Adrenal gland (tissue), 12 donors: ENCODE data around the gene KCNH1. TPM values are rescaled to one million over a fixed set of nuclear protein-coding genes. Genes with fewer than 3 reads are reported as not detected.

Experiments used
- DNase-seq, 7 donors: peaks; one replicate each; pipeline ENCODE4 v3.0.0-alpha.2; 2019 to 2020
- H3K27ac ChIP-seq, 5 donors: fragments of 200-600 bp; sonication (generic) in 4 of 5; 1 replicate in 3 of 5; 2 replicates in 2 of 5; pipeline versions ENCODE4 v1.5.1 to v1.8.0; 2016 to 2020; ENCODE audit warnings: mild to moderate bottlenecking in 1 of 5
- H3K27me3 ChIP-seq: fragments of 200-600 bp; 2 replicates; pipeline ENCODE4 v1.8.0; 2021
- H3K36me3 ChIP-seq, 2 donors: fragments of 200-600 bp; replicated peaks in 1 of 2; 1 replicate in 1 of 2; 2 replicates in 1 of 2; pipeline versions ENCODE4 v1.5.1 to v1.8.0; 2018 to 2022
- H3K4me1 ChIP-seq, 2 donors: fragments of 200-600 bp; replicated peaks in 1 of 2; 1 replicate in 1 of 2; 2 replicates in 1 of 2; pipeline versions ENCODE4 v1.5.1 to v1.8.0; 2018 to 2021
- H3K4me3 ChIP-seq, 4 donors: fragments of 200-600 bp; sonication (generic) in 3 of 4; one replicate each; pipeline ENCODE4 v1.5.1; 2016 to 2018
- H3K9me3 ChIP-seq, 3 donors: fragments of 200-600 bp; sonication (generic) in 1 of 3; replicated peaks in 1 of 3; 1 replicate in 2 of 3; 2 replicates in 1 of 3; pipeline versions ENCODE4 v1.5.1 to v1.8.0; 2016 to 2021
- POLR2A ChIP-seq, 2 donors: fragments of 450-650 bp; IDR thresholded peaks; one replicate each; pipeline ENCODE4 v1.6.1; 2017; ENCODE audit warnings: antibody characterized with exemption in 2 of 2, mild to moderate bottlenecking in 2 of 2, moderate library complexity in 1 of 2
- WGBS, 4 donors: extraction: QIAGEN DNeasy Blood & Tissue Kit in 2 of 4; methylation state at CpG; one replicate each; pipeline versions ENCODE4 v1.1.5 to v1.1.7; 2013 to 2017; 5-methylcytosine and 5-hydroxymethylcytosine counted together
- intact Hi-C, 2 donors: fragments of 100-400 bp; cut with DNase I; formaldehyde crosslinking; loops; one replicate each; pipeline versions ENCODE4 v1.14.1 to v1.15.0; 2022 to 2023
- polyA plus RNA-seq, 3 donors: library from polyadenylated mRNA; stranded (reverse); fragments of 200-250 nt in 2 of 3; fragments of 350-450 nt in 1 of 3; fragmentation: Illumina TruSeq in 1 of 3; extraction: RNeasy Lipid Tissue Mini Kit (QIAGEN cat#74804) in 1 of 3; gene quantifications; one replicate each; pipeline ENCODE4 v1.2.3, GENCODE V29; 2013 to 2014
- total RNA-seq, 9 donors: library from RNA; depleted of rRNA in 4 of 9; stranded (reverse); fragments of >200 nt in 4 of 9; fragments of 120-200 nt in 1 of 9; fragmentation: NEBNext Ultra II Directional in 1 of 9; extraction: Animal tissue kit (Norgen Biotek cat#: 25700) in 1 of 9; gene quantifications; one replicate each; pipeline versions ENCODE4 v1.1.0 to v1.2.4, GENCODE V29; 2013 to 2023
- TF ChIP-seq, protein P1 (sequence below), 6 experiments: fragments of 450-650 bp in 4 of 6; fragments of 200-600 bp in 2 of 6; sonication (generic) in 1 of 6; IDR thresholded peaks; 1 replicate in 5 of 6; 2 replicates in 1 of 6; pipeline versions ENCODE4 v1.5.1 to v1.8.0; 2016 to 2021; ENCODE audit warnings: antibody characterized with exemption in 6 of 6, mild to moderate bottlenecking in 2 of 6, moderate library complexity in 1 of 6
- donor health status: healthy with polysubstance abuse.
- donor health status: Bipolar disorder and iron deficiency.
- donor health status: DM: yes; HTN: yes; CAD: no.
- donor health status: DM: no; HTN: no; CAD: no.
- donor health status: DM: no; HTN: no; CAD: no.
- donor health status: DM: yes; HTN: yes; CAD: no.

The KCNH1 gene
- total and polyA plus RNA-seq, 12 donors: 0.15 to 2.2 (median 0.73) TPM; not detected in 4

DNA sequence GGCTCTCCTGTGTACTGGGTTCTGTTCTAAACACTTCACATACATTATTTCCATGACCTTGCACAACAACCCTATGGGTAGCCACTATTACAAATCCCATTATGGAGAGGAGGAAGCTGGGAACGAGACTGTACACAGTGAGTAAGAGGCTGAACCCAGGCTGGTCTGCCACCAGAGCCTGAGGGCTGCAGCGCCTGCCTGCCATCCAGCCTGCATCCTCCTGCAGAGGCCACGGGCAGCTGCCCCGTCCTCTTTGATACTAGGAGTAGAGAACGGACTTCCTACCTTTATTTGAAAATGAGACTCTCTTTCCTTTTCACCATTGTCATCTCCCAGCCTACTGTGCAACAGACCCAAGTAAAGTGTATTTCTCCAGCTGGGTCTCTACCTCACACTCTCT lies 435.3 kb downstream of the KCNH1 start:
- intact Hi-C loops: no loop called here
- 73 to 90% (median 80%) methylated on average over 4 to 5 of the region's 5 CpGs for WGBS, 4 donors
- no peak for TF ChIP-seq POLR2A (IDR thresholded peaks at IDR 0.05)
- TF ChIP-seq, protein P1, sequence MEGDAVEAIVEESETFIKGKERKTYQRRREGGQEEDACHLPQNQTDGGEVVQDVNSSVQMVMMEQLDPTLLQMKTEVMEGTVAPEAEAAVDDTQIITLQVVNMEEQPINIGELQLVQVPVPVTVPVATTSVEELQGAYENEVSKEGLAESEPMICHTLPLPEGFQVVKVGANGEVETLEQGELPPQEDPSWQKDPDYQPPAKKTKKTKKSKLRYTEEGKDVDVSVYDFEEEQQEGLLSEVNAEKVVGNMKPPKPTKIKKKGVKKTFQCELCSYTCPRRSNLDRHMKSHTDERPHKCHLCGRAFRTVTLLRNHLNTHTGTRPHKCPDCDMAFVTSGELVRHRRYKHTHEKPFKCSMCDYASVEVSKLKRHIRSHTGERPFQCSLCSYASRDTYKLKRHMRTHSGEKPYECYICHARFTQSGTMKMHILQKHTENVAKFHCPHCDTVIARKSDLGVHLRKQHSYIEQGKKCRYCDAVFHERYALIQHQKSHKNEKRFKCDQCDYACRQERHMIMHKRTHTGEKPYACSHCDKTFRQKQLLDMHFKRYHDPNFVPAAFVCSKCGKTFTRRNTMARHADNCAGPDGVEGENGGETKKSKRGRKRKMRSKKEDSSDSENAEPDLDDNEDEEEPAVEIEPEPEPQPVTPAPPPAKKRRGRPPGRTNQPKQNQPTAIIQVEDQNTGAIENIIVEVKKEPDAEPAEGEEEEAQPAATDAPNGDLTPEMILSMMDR (IDR thresholded peaks at IDR 0.05): no peak
- Histone ChIP-seq H3K4me1 (no peaks in the 10 kb centered on the region), H3K4me3 (no peak overlapping the region), H3K27me3 (no peaks in the 10 kb centered on the region), H3K36me3 (no peaks in the 10 kb centered on the region), H3K9me3 (no peaks in the 10 kb centered on the region), H3K27ac (no peak overlapping the region)
- DNase-seq: no peak

DNA sequence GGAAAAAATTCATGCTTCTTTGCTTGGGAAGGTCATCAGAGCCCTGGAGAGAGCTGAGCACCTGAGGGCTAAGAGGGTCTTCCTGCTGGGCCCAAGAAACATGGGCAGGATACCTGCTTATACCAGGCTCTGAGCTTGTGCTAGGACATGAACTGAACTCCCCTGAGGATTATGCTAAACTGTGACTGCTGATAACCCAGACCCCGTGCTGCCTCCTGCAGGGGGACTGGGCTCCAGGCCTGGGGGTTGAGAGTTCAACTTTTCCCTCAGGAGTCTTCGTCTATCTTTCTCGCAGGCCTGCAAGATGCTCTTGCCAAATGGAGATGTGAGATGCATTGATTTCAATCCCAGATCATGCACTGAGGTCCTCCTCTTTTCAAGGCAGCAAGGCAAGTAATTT lies 436.8 kb downstream of the KCNH1 start:
- Histone ChIP-seq H3K27me3 (no peaks in the 10 kb centered on the region), H3K36me3 (no peaks in the 10 kb centered on the region), H3K4me1 (no peaks in the 10 kb centered on the region), H3K4me3 (no peak overlapping the region), H3K27ac (no peak overlapping the region), H3K9me3 (no peaks in the 10 kb centered on the region)
- 62 to 81% (median 75%) methylated on average over 3 of the region's 3 CpGs for WGBS, 4 donors
- no peak for DNase-seq
- no peak for TF ChIP-seq POLR2A (IDR thresholded peaks at IDR 0.05)
- TF ChIP-seq, protein P1 (IDR thresholded peaks at IDR 0.05): no peak
- intact Hi-C loops: no loop called here

DNA sequence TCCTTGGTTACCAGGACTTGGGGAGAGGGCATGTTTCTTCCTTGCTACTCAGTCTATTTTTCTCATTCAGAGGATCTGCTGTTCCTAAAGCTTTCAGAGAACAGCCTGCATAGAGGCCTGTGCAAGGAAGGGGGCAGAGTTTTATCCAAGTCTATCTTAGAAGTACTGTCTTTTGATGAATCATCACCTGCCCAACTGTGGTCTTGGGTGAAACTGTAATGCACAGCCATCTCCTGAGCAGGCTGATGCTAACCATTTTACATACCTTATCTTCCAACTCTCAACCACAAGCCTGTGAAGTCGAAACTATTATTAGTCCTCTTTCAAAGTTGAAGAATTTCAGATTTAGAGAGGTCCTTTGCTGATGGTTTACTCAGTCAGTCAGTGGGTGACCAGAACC lies 437.2 kb downstream of the KCNH1 start:
- H3K36me3 ChIP-seq: no peaks in the 10 kb centered on the region
- no peaks in the 10 kb centered on the region for H3K4me1 ChIP-seq
- no peak for TF ChIP-seq POLR2A (IDR thresholded peaks at IDR 0.05)
- TF ChIP-seq, protein P1 (IDR thresholded peaks at IDR 0.05): no peak
- no peaks in the 10 kb centered on the region for H3K27me3 ChIP-seq
- no peak for DNase-seq
- 52 to 86% (median 66%) methylated on average over 1 of the region's 1 CpG for WGBS, 4 donors
- intact Hi-C loops: no loop called here
- H3K4me3 ChIP-seq: no peak overlapping the region
- no peak overlapping the region for H3K27ac ChIP-seq
- no peaks in the 10 kb centered on the region for H3K9me3 ChIP-seq

DNA sequence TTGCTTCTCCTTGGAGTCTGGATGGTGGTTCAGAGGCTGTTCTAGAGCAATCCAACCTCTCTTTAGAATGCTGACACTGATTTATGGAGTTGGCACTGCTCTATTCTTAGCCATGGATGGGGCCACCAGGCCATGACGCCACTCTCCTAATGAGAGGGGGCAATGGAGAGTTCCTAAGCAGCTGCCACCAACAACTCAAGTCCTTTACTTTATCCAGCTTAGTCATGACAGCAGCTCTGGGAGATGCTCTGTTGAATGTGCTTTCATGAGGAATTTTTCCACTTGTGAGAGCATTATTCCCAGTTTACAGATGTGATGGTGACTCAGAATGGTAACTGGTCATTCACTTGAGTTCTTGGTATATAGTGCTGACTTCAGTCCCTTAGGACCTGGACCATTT lies 438.9 kb downstream of the KCNH1 start:
- intact Hi-C loops: no loop called here
- no peaks in the 10 kb centered on the region for H3K9me3 ChIP-seq
- no peak overlapping the region for H3K27ac ChIP-seq
- no peak for DNase-seq
- H3K4me3 ChIP-seq: no peak overlapping the region
- no peaks in the 10 kb centered on the region for H3K36me3 ChIP-seq
- TF ChIP-seq POLR2A (IDR thresholded peaks at IDR 0.05): no peak
- TF ChIP-seq, protein P1 (IDR thresholded peaks at IDR 0.05): no peak
- no peaks in the 10 kb centered on the region for H3K4me1 ChIP-seq
- H3K27me3 ChIP-seq: no peaks in the 10 kb centered on the region
- WGBS, 4 donors: 57 to 65% (median 62%) methylated on average over 1 of the region's 1 CpG; no CpG with 5 or more reads in 1 of the 4 donors
